Glutamatergic neuron (in vitro differentiated cells): Measurements from ENCODE around the gene DLAT. TPM values are rescaled to one million over a fixed set of nuclear protein-coding genes. Genes with fewer than 3 reads are reported as not detected.
"Not testable (repeated sequence)": the region's sequence is repeated elsewhere in the genome, so short reads cannot be mapped to it uniquely, and the experiment has no call there.

Experiments used
- DNase-seq: peaks from one replicate; pipeline ENCODE4 v3.0.0; 2022
- H3K27ac Mint-ChIP-seq: one replicate; pipeline ENCODE4 v1.8.0; 2020; ENCODE audit warnings: mild to moderate bottlenecking, mixed read lengths, inconsistent platforms; ENCODE audit not compliant: unreplicated experiment
- H3K27me3 Mint-ChIP-seq: one replicate; pipeline ENCODE4 v1.8.0; 2020; ENCODE audit warnings: mild to moderate bottlenecking, moderate library complexity, mixed read lengths, inconsistent platforms; ENCODE audit not compliant: unreplicated experiment
- H3K36me3 Mint-ChIP-seq: one replicate; pipeline ENCODE4 v1.8.0; 2020; ENCODE audit warnings: mild to moderate bottlenecking, mixed read lengths, inconsistent platforms; ENCODE audit not compliant: unreplicated experiment
- H3K4me1 Mint-ChIP-seq: one replicate; pipeline ENCODE4 v1.8.0; 2020; ENCODE audit warnings: mild to moderate bottlenecking, low read depth, mixed read lengths, inconsistent platforms; ENCODE audit not compliant: unreplicated experiment
- H3K4me3 Mint-ChIP-seq: one replicate; pipeline ENCODE4 v1.8.0; 2020; ENCODE audit warnings: mild to moderate bottlenecking, mixed read lengths, inconsistent platforms; ENCODE audit not compliant: unreplicated experiment
- H3K9me3 Mint-ChIP-seq: one replicate; pipeline ENCODE4 v1.8.0; 2020; ENCODE audit warnings: mild to moderate bottlenecking, moderate library complexity, mixed read lengths, inconsistent platforms; ENCODE audit not compliant: unreplicated experiment
- total RNA-seq: library from RNA; stranded (reverse); fragmentation: NEBNext Ultra II Directional; extraction: Animal tissue kit (Norgen Biotek cat#: 25700); gene quantifications from one replicate; pipeline ENCODE4 v1.2.1, GENCODE V29; 2021; ENCODE audit not compliant: unreplicated experiment
- TF ChIP-seq, protein P1 (sequence below): fragments of 200-600 bp; sonication (generic); IDR thresholded peaks from one replicate; pipeline ENCODE4 v1.5.0; 2021; ENCODE audit not compliant: partially characterized antibody, unreplicated experiment

DLAT gene
- total RNA-seq, 1 donor from 2014 or later = 55.0 TPM

DNA sequence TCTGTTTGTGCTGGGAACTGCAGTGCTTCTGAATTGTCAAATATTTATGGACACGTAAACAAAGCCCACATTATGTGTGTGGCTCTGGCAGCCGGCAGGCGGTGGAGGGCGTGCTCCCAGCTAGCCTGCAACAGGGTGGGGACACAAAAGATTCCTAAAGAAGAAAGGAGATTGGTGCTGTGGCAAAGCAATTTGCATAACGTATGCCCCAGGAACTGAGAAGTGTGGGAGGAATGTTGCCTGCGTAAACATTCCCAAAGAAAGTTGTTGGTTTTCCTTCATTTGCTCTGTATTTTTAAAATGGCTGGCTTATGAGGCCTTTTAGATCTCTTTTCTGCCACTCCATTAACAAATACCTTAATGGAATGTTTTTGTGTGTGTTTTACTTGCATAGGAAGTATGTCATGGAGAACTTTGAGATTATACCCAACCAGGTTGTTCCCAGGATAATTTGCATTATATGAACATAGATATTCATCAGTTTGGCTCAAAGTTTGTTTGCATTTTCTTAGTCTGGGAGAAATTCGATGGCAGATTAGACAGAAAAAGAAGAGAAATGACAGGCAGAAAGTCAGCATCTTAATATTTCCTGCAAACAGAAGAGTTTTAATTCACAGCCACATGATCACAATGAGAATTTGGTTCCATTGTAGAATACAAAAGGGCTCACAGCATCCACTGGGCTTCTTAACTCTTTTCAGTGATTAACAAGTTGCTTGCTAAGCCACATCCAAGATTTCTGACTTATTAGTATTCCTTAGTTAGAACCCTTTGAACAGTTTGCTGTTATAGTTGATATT is 41.8 kb upstream of the DLAT start:
- peaks cover 13% of the 10 kb centered on the region for H3K4me1 Mint-ChIP-seq
- H3K9me3 Mint-ChIP-seq = no peaks in the 10 kb centered on the region
- peak; percentile 25 for DNase-seq
- peak overlapping the region; percentile 71 for H3K4me3 Mint-ChIP-seq
- peak overlapping the region; percentile 80 for H3K27ac Mint-ChIP-seq
- no peaks in the 10 kb centered on the region for H3K36me3 Mint-ChIP-seq
- TF ChIP-seq, protein P1, sequence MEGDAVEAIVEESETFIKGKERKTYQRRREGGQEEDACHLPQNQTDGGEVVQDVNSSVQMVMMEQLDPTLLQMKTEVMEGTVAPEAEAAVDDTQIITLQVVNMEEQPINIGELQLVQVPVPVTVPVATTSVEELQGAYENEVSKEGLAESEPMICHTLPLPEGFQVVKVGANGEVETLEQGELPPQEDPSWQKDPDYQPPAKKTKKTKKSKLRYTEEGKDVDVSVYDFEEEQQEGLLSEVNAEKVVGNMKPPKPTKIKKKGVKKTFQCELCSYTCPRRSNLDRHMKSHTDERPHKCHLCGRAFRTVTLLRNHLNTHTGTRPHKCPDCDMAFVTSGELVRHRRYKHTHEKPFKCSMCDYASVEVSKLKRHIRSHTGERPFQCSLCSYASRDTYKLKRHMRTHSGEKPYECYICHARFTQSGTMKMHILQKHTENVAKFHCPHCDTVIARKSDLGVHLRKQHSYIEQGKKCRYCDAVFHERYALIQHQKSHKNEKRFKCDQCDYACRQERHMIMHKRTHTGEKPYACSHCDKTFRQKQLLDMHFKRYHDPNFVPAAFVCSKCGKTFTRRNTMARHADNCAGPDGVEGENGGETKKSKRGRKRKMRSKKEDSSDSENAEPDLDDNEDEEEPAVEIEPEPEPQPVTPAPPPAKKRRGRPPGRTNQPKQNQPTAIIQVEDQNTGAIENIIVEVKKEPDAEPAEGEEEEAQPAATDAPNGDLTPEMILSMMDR = no peak
- no peaks in the 10 kb centered on the region for H3K27me3 Mint-ChIP-seq

DNA sequence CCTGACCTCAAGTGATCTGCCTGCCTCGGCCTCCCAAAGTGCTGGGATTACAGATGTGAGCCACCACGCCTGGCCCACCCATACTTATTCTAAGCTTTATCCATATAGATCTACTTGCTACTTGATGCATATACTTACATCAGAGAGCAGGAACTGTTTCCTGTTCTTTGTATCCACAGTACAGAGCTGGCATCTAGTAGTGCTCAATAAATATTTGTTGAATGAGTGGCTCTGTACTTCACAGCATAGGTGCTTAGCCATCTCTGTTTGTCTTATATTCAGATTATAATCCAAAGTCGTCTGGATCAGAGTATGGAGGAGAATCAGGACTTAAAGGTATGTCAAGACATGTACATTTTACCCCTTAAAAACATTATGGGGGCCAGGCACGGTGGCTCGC is 38.6 kb upstream of the DLAT start:
- Mint-ChIP-seq H3K4me1 (peaks cover 19% of the 10 kb centered on the region), H3K9me3 (no peaks in the 10 kb centered on the region), H3K27me3 (peaks cover 4% of the 10 kb centered on the region), H3K36me3 (no peaks in the 10 kb centered on the region), H3K4me3 (no peak overlapping the region), H3K27ac (no peak overlapping the region)
- TF ChIP-seq, protein P1 = no peak
- DNase-seq = no peak

DNA sequence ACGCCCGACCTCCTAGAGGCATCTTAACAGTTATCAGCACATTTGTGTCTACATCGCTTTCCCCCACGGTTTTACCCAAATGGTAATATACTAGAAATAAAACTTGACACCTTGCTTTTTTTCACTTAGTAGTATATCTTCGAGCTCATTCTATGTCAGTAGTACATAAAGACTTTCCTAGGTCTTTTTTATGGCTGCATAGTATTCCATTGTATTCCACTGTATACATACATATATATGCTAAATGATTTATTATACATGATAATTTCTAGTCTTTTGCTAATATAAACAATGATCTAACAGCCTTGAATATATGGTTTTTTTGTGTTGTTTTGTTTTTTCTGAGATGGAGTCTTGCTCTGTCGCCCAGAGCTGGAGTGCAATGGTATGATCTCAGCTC is 34.8 kb upstream of the DLAT start:
- no peaks in the 10 kb centered on the region for H3K36me3 Mint-ChIP-seq
- TF ChIP-seq, protein P1 = no peak
- no peak overlapping the region for H3K27ac Mint-ChIP-seq
- H3K9me3 Mint-ChIP-seq = no peaks in the 10 kb centered on the region
- H3K27me3 Mint-ChIP-seq = peaks cover 4% of the 10 kb centered on the region
- no peak for DNase-seq
- H3K4me3 Mint-ChIP-seq = no peak overlapping the region
- peaks cover 11% of the 10 kb centered on the region for H3K4me1 Mint-ChIP-seq

DNA sequence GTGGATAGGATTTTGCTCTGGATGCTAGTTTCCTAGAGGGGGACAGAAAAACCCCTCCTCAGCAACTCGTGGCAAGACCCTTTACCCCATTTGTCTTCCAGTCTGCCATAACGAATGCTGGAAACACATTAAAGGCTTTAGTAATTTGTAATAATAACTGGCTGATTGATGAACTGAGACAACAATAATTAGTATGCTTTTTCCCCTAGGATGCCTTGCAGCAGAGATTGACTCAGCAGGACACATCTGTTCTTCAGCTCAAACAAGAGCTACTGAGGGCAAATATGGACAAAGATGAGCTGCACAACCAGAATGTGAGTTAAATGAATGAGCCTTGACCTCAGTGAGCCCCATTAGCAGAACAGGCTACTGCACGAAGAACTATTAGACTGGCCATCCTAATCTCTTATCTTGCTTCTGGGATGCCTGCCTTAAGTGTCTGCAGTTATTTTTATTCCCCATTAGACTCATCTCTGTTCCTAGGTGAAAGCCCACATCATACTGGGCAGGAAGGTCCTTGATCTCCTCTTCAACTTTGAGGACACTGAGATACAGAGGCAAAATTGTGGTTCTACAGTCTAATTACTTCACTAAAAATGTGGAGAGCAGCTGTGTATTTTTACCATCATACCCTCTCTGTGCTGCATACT is 32.9 kb upstream of the DLAT start:
- Mint-ChIP-seq H3K27ac (no peak overlapping the region), H3K27me3 (peaks cover 4% of the 10 kb centered on the region), H3K36me3 (no peaks in the 10 kb centered on the region), H3K4me1 (peaks cover 11% of the 10 kb centered on the region), H3K4me3 (no peak overlapping the region), H3K9me3 (no peaks in the 10 kb centered on the region)
- TF ChIP-seq, protein P1 = no peak
- DNase-seq = no peak

DNA sequence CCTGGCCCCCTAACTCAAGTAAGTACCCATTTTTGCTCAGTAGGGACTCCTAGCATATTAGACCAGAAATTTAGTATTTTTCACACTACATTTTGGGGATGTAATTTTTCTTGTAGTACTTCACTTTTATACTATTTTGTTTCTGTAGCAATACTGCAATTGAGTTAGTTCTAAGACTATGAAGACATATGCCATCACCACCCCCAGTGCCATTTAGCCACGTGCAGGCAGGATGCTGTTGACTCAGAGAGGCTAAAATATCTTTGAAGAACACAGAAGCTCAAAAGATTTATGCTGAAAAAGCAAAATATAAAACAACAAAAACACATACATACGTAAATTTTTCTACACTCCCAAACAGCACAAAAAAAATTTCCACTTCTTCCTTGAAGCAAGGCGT is 29.1 kb upstream of the DLAT start:
- Mint-ChIP-seq H3K4me1 (peaks cover 6% of the 10 kb centered on the region), H3K36me3 (no peaks in the 10 kb centered on the region), H3K9me3 (peaks cover 2% of the 10 kb centered on the region), H3K27me3 (no peaks in the 10 kb centered on the region), H3K27ac (no peak overlapping the region), H3K4me3 (no peak overlapping the region)
- TF ChIP-seq, protein P1 = no peak
- DNase-seq = no peak

DNA sequence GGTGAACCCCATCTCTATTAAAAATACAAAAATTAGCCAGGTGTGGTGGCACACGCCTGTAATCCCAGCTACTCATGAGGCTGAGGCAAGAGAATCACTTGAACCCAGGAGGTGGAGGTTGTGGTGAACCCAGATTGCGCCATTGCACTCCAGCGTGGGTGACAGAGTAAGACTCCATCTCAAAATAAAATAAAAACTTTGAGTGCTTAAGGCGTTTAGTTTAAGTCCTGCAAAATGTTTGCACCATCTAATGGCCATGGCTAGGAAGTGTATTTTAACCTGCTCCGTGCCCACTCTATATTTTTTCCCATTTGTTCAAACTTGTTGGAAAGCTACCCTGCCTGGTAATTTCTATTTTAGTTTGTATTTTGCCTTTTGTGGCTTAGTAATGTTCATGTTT is 28.5 kb upstream of the DLAT start:
- H3K36me3 Mint-ChIP-seq, H3K27ac Mint-ChIP-seq, DNase-seq, H3K4me1 Mint-ChIP-seq, H3K4me3 Mint-ChIP-seq, H3K27me3 Mint-ChIP-seq, H3K9me3 Mint-ChIP-seq: not testable (repeated sequence)
